Esophagus muscularis mucosa (tissue), 3 donors: Measurements from ENCODE around the gene GTPBP3.
"Not testable (repeated sequence)": the region's sequence is repeated elsewhere in the genome, so short reads cannot be mapped to it uniquely, and the experiment has no call there.

Source experiments
- CTCF ChIP-seq, 3 experiments: fragments of 200-600 bp in 2 of 3; fragments of 450-650 bp in 1 of 3; sonication (generic) in 2 of 3; IDR thresholded peaks; one replicate each; pipeline ENCODE4 v1.5.1; 2017 to 2019; ENCODE audit warnings: antibody characterized with exemption in 3 of 3, mild to moderate bottlenecking in 2 of 3, moderate library complexity in 1 of 3
- POLR2AphosphoS5 ChIP-seq, 2 donors: sonication (generic); formaldehyde crosslinking; IDR thresholded peaks; one replicate each; pipeline ENCODE4 v1.6.1; 2017; ENCODE audit warnings: antibody characterized with exemption in 2 of 2

GRCh38 chr19:17295551-17295950 is 41.8 kb upstream of the GTPBP3 start:
- not testable (repeated sequence) for TF ChIP-seq CTCF, POLR2AphosphoS5 (IDR thresholded peaks at IDR 0.05)
